ENCODE data around the gene MICU1. TPM values are rescaled to one million over a fixed set of nuclear protein-coding genes. Genes with fewer than 3 reads are reported as not detected.

MICU1 gene
- total RNA-seq, 1 experiment from 2014 or later = 36.0 TPM

GRCh38 chr10:72353965-72354355 is 271.9 kb downstream of the MICU1 start:
- Mint-ChIP-seq H3K4me1 (peaks cover 27% of the 10 kb centered on the region), H3K9me3 (no peaks in the 10 kb centered on the region), H3K27ac (peak overlapping the region; percentile 99), H3K4me3 (peak overlapping the region; percentile 96), H3K27me3 (ENCODE audit: low read depth) (no peaks in the 10 kb centered on the region), H3K36me3 (no peaks in the 10 kb centered on the region)
- ATAC-seq (peak; percentile 3), DNase-seq (ENCODE audit: low spot score) (no peak)
- TF ChIP-seq CBFB (CRISPR knock-in tag; IDR thresholded peaks at IDR 0.05; ENCODE audit: low read depth) (no peak), TEAD4 (CRISPR knock-in tag; IDR thresholded peaks at IDR 0.05) (no peak), IRF1 (CRISPR knock-in tag; IDR thresholded peaks at IDR 0.05) (no peak), JAZF1 (CRISPR knock-in tag; IDR thresholded peaks at IDR 0.05) (no peak), MYBL2 (CRISPR knock-in tag; IDR thresholded peaks at IDR 0.05) (no peak), FOXK1 (CRISPR knock-in tag; IDR thresholded peaks at IDR 0.05) (0 out of 2 replicates have a peak, but pooled peaks have one; percentile 41), HMGA2 (CRISPR knock-in tag; IDR thresholded peaks at IDR 0.05) (no peak), FOXP4 (CRISPR knock-in tag; IDR thresholded peaks at IDR 0.05) (0 out of 2 replicates have a peak, but pooled peaks have one; percentile 39), IRF2 (CRISPR knock-in tag; IDR thresholded peaks at IDR 0.05; ENCODE audit: borderline replicate concordance, low read depth) (no peak), USF2 (CRISPR knock-in tag; IDR thresholded peaks at IDR 0.05) (no peak)
- POLR2A ChIA-PET = interaction anchor here (0.6 to 2.4 kb wide), 3 partner anchors 10 to 331 kb away, joined by 3 to 5 read pairs (median 4); no protein-coding TSS in a partner anchor
- CTCF ChIA-PET = interaction anchor here (0.6 to 2.8 kb wide), 6 partner anchors 10 to 742 kb away, joined by 3 to 13 read pairs (median 4); no protein-coding TSS in a partner anchor

- peaks cover 3% of the 10 kb centered on the region; the same call in 1 of the 2 replicates for H3K36me3 Mint-ChIP-seq
- CTCF ChIA-PET = interaction anchor here (0.9 to 2.8 kb wide), 4 partner anchors 11 to 305 kb away, joined by 3 to 13 read pairs (median 4); no protein-coding TSS in a partner anchor
- no peaks in the 10 kb centered on the region for H3K9me3 Mint-ChIP-seq
- no peaks in the 10 kb centered on the region for H3K27me3 Mint-ChIP-seq (ENCODE audit: low read depth)
- H3K27ac Mint-ChIP-seq = peak overlapping the region; percentile 99
- H3K4me3 Mint-ChIP-seq = peak overlapping the region; percentile 96
- TF ChIP-seq CBFB (CRISPR knock-in tag; IDR thresholded peaks at IDR 0.05; ENCODE audit: low read depth) (no peak), NFYB (CRISPR knock-in tag; conservative IDR thresholded peaks at IDR 0.05; ENCODE audit: low read depth) (no peak), USF2 (CRISPR knock-in tag; IDR thresholded peaks at IDR 0.05) (peak; percentile 81), ATF6 (CRISPR knock-in tag; IDR thresholded peaks at IDR 0.05) (no peak), IRF1 (CRISPR knock-in tag; IDR thresholded peaks at IDR 0.05) (no peak), USF1 (CRISPR knock-in tag; IDR thresholded peaks at IDR 0.05) (peak; percentile 81), NR1H2 (CRISPR knock-in tag; IDR thresholded peaks at IDR 0.05) (no peak)
- peaks cover 27% of the 10 kb centered on the region for H3K4me1 Mint-ChIP-seq
- POLR2A ChIA-PET = interaction anchor here (0.6 to 2.4 kb wide), 3 partner anchors 9 to 330 kb away, joined by 3 to 5 read pairs (median 4); no protein-coding TSS in a partner anchor
- DNase-seq (ENCODE audit: low spot score) = no peak
- peak; percentile 4; the same call in 1 of the 2 replicates for ATAC-seq
Observed at GRCh38 chr10:72353028-72353964, 272.6 kb downstream of the MICU1 start.
